ENCODE results near the gene CDC42BPB. TPM values are rescaled to one million over a fixed set of nuclear protein-coding genes. Genes with fewer than 3 reads are reported as not detected.
A peak's percentile ranks its signal among the peaks of the same experiment; 100 is the strongest.

The CDC42BPB gene
- total RNA-seq, 2 experiments from 2014 or later, result 6.4 to 7.4 TPM

- CTCF ChIA-PET, result no interaction called here
- intact Hi-C loops (cut with micrococcal nuclease), result no loop called here
- DNase-seq, result peak; percentile 12
- peaks cover 9% of the 10 kb centered on the region for H3K4me1 Mint-ChIP-seq (ENCODE audit: low read depth)
- no peaks in the 10 kb centered on the region for H3K9me3 Mint-ChIP-seq
- H3K27me3 Mint-ChIP-seq, result peaks cover 2% of the 10 kb centered on the region
- no peak overlapping the region for H3K4me3 Mint-ChIP-seq
- H3K27ac Mint-ChIP-seq, result no peak overlapping the region
- H3K36me3 Mint-ChIP-seq, result no peaks in the 10 kb centered on the region
- POLR2A ChIA-PET, result no interaction called here
Measured at GRCh38 chr14:103014466-103015228, 42.7 kb downstream of the CDC42BPB start.

GRCh38 chr14:103013028-103013427 lies 44.3 kb downstream of the CDC42BPB start:
- H3K27ac Mint-ChIP-seq, result no peak overlapping the region
- ChIA-PET CTCF (no interaction called here), POLR2A (no interaction called here)
- H3K27me3 Mint-ChIP-seq, result no peaks in the 10 kb centered on the region
- intact Hi-C loops (cut with micrococcal nuclease), result no loop called here
- H3K4me3 Mint-ChIP-seq, result no peak overlapping the region
- H3K9me3 Mint-ChIP-seq, result no peaks in the 10 kb centered on the region
- H3K4me1 Mint-ChIP-seq (ENCODE audit: low read depth), result peaks cover 9% of the 10 kb centered on the region
- no peak for DNase-seq
- H3K36me3 Mint-ChIP-seq, result no peaks in the 10 kb centered on the region

GRCh38 chr14:103009559-103009958 lies 47.8 kb downstream of the CDC42BPB start:
- Mint-ChIP-seq H3K9me3 (no peaks in the 10 kb centered on the region), H3K4me3 (no peak overlapping the region)
- CTCF ChIA-PET, result interaction anchor here (0.9 kb wide), 1 partner anchor 316 kb away, joined by 3 read pairs; no protein-coding TSS in a partner anchor

GRCh38 chr14:103008768-103009357 lies 48.5 kb downstream of the CDC42BPB start:
- ChIA-PET POLR2A (no interaction called here), CTCF (interaction anchor here (0.9 kb wide), 1 partner anchor 315 kb away, joined by 3 read pairs; no protein-coding TSS in a partner anchor)
- Mint-ChIP-seq H3K4me3 (no peak overlapping the region), H3K9me3 (no peaks in the 10 kb centered on the region), H3K4me1 (ENCODE audit: low read depth) (no peaks in the 10 kb centered on the region), H3K27ac (no peak overlapping the region), H3K36me3 (no peaks in the 10 kb centered on the region), H3K27me3 (no peaks in the 10 kb centered on the region)
- intact Hi-C loops (cut with micrococcal nuclease), result no loop called here
- DNase-seq, result no peak

More at GRCh38 chr14:103009559-103009958, 47.8 kb downstream of the CDC42BPB start:
- DNase-seq, result no peak
- POLR2A ChIA-PET, result no interaction called here
- peaks cover 4% of the 10 kb centered on the region for H3K4me1 Mint-ChIP-seq (ENCODE audit: low read depth)
- H3K36me3 Mint-ChIP-seq, result no peaks in the 10 kb centered on the region
- H3K27me3 Mint-ChIP-seq, result no peaks in the 10 kb centered on the region
- intact Hi-C loops (cut with micrococcal nuclease), result no loop called here
- H3K27ac Mint-ChIP-seq, result no peak overlapping the region

- POLR2A ChIA-PET, result no interaction called here
- H3K27ac Mint-ChIP-seq, result no peak overlapping the region
Measured at GRCh38 chr14:103008126-103008525, 49.2 kb downstream of the CDC42BPB start.

GRCh38 chr14:103007555-103007954 lies 49.8 kb downstream of the CDC42BPB start:
- Mint-ChIP-seq H3K36me3 (no peaks in the 10 kb centered on the region), H3K4me1 (ENCODE audit: low read depth) (no peaks in the 10 kb centered on the region), H3K4me3 (no peak overlapping the region), H3K27ac (no peak overlapping the region), H3K27me3 (no peaks in the 10 kb centered on the region), H3K9me3 (no peaks in the 10 kb centered on the region)
- no peak for DNase-seq
- ChIA-PET POLR2A (no interaction called here), CTCF (no interaction called here)
- intact Hi-C loops (cut with micrococcal nuclease), result no loop called here

More at GRCh38 chr14:103008126-103008525, 49.2 kb downstream of the CDC42BPB start:
- no peak for DNase-seq
- intact Hi-C loops (cut with micrococcal nuclease), result no loop called here
- H3K9me3 Mint-ChIP-seq, result no peaks in the 10 kb centered on the region
- no peaks in the 10 kb centered on the region for H3K4me1 Mint-ChIP-seq (ENCODE audit: low read depth)
- no peaks in the 10 kb centered on the region for H3K27me3 Mint-ChIP-seq
- CTCF ChIA-PET, result no interaction called here
- H3K36me3 Mint-ChIP-seq, result no peaks in the 10 kb centered on the region
- H3K4me3 Mint-ChIP-seq, result no peak overlapping the region

- Mint-ChIP-seq H3K9me3 (no peaks in the 10 kb centered on the region), H3K27me3 (no peaks in the 10 kb centered on the region), H3K36me3 (no peaks in the 10 kb centered on the region), H3K27ac (no peak overlapping the region), H3K4me3 (no peak overlapping the region), H3K4me1 (ENCODE audit: low read depth) (no peaks in the 10 kb centered on the region)
- CTCF ChIA-PET, result no interaction called here
- DNase-seq, result no peak
- intact Hi-C loops (cut with micrococcal nuclease), result no loop called here
- POLR2A ChIA-PET, result no interaction called here
Measured at GRCh38 chr14:103006991-103007520, 50.3 kb downstream of the CDC42BPB start.

- H3K36me3 Mint-ChIP-seq, result no peaks in the 10 kb centered on the region
- H3K27ac Mint-ChIP-seq, result no peak overlapping the region
- DNase-seq, result no peak
- CTCF ChIA-PET, result no interaction called here
- H3K27me3 Mint-ChIP-seq, result no peaks in the 10 kb centered on the region
- no peaks in the 10 kb centered on the region for H3K9me3 Mint-ChIP-seq
- POLR2A ChIA-PET, result no interaction called here
- intact Hi-C loops (cut with micrococcal nuclease), result no loop called here
- H3K4me1 Mint-ChIP-seq (ENCODE audit: low read depth), result no peaks in the 10 kb centered on the region
- no peak overlapping the region for H3K4me3 Mint-ChIP-seq
Measured at GRCh38 chr14:103006106-103006505, 51.2 kb downstream of the CDC42BPB start.

- no peaks in the 10 kb centered on the region for H3K27me3 Mint-ChIP-seq
- no peak for DNase-seq
- no peaks in the 10 kb centered on the region for H3K4me1 Mint-ChIP-seq (ENCODE audit: low read depth)
- POLR2A ChIA-PET, result no interaction called here
- intact Hi-C loops (cut with micrococcal nuclease), result no loop called here
- no peak overlapping the region for H3K4me3 Mint-ChIP-seq
- H3K36me3 Mint-ChIP-seq, result no peaks in the 10 kb centered on the region
- no peak overlapping the region for H3K27ac Mint-ChIP-seq
- no peaks in the 10 kb centered on the region for H3K9me3 Mint-ChIP-seq
- CTCF ChIA-PET, result interaction anchor here (1.7 kb wide), 1 partner anchor 310 kb away, joined by 6 read pairs; no protein-coding TSS in a partner anchor
Measured at GRCh38 chr14:103003850-103004249, 53.5 kb downstream of the CDC42BPB start.

GRCh38 chr14:103003351-103003615 lies 54.1 kb downstream of the CDC42BPB start:
- Mint-ChIP-seq H3K27ac (no peak overlapping the region), H3K4me3 (no peak overlapping the region), H3K9me3 (no peaks in the 10 kb centered on the region), H3K4me1 (ENCODE audit: low read depth) (no peaks in the 10 kb centered on the region), H3K27me3 (no peaks in the 10 kb centered on the region), H3K36me3 (no peaks in the 10 kb centered on the region)
- ChIA-PET POLR2A (no interaction called here), CTCF (interaction anchor here (1.7 kb wide), 1 partner anchor 309 kb away, joined by 6 read pairs; no protein-coding TSS in a partner anchor)
- intact Hi-C loops (cut with micrococcal nuclease), result no loop called here
- DNase-seq, result no peak

GRCh38 chr14:103002578-103003350 lies 54.6 kb downstream of the CDC42BPB start:
- H3K36me3 Mint-ChIP-seq, result no peaks in the 10 kb centered on the region

GRCh38 chr14:103001651-103002396 lies 55.5 kb downstream of the CDC42BPB start:
- intact Hi-C loops (cut with micrococcal nuclease), result no loop called here
- H3K27ac Mint-ChIP-seq, result no peak overlapping the region
- H3K9me3 Mint-ChIP-seq, result no peaks in the 10 kb centered on the region
- POLR2A ChIA-PET, result no interaction called here
- no peak for DNase-seq
- no peaks in the 10 kb centered on the region for H3K36me3 Mint-ChIP-seq
- no peak overlapping the region for H3K4me3 Mint-ChIP-seq
- CTCF ChIA-PET, result no interaction called here
- no peaks in the 10 kb centered on the region for H3K4me1 Mint-ChIP-seq (ENCODE audit: low read depth)
- no peaks in the 10 kb centered on the region for H3K27me3 Mint-ChIP-seq

More at GRCh38 chr14:103002578-103003350, 54.6 kb downstream of the CDC42BPB start:
- CTCF ChIA-PET, result interaction anchor here (1.7 kb wide), 1 partner anchor 308 kb away, joined by 6 read pairs; no protein-coding TSS in a partner anchor
- Mint-ChIP-seq H3K27me3 (no peaks in the 10 kb centered on the region), H3K27ac (no peak overlapping the region), H3K4me1 (ENCODE audit: low read depth) (no peaks in the 10 kb centered on the region), H3K9me3 (no peaks in the 10 kb centered on the region), H3K4me3 (no peak overlapping the region)
- DNase-seq, result no peak
- POLR2A ChIA-PET, result no interaction called here
- intact Hi-C loops (cut with micrococcal nuclease), result no loop called here

Measured in activated CD4-positive, alpha-beta memory T cell treated with anti-CD3 and anti-CD28 coated beads for 36 hours (primary cell).